22Rv1 (cell line): ENCODE measurements around the gene KRTAP10-11.

Experiments used
- H3K27ac ChIP-seq: fragments of 450-650 bp; 2 replicates; pipeline ENCODE4 v1.5.1; 2017
- ZFX ChIP-seq: fragments of 450-650 bp; IDR thresholded peaks from 2 replicates; pipeline ENCODE4 v1.6.1; 2017; ENCODE audit warnings: antibody characterized with exemption, borderline replicate concordance
- TF ChIP-seq, protein P1 (sequence below): fragments of 450-650 bp; IDR thresholded peaks from 2 replicates; pipeline ENCODE4 v1.5.1; 2017; ENCODE audit warnings: mild to moderate bottlenecking

The KRTAP10-11 gene

GRCh38 chr21:44666401-44667320 lies 20.4 kb downstream of the KRTAP10-11 start, which contains the start of gene KRTAP12-2:
Gene KRTAP12-2, minus strand, starts transcription at chr21:44666927. Its CDS starts 41 bp downstream, at chr21:44666886.
- no peak for TF ChIP-seq ZFX
- TF ChIP-seq, protein P1, sequence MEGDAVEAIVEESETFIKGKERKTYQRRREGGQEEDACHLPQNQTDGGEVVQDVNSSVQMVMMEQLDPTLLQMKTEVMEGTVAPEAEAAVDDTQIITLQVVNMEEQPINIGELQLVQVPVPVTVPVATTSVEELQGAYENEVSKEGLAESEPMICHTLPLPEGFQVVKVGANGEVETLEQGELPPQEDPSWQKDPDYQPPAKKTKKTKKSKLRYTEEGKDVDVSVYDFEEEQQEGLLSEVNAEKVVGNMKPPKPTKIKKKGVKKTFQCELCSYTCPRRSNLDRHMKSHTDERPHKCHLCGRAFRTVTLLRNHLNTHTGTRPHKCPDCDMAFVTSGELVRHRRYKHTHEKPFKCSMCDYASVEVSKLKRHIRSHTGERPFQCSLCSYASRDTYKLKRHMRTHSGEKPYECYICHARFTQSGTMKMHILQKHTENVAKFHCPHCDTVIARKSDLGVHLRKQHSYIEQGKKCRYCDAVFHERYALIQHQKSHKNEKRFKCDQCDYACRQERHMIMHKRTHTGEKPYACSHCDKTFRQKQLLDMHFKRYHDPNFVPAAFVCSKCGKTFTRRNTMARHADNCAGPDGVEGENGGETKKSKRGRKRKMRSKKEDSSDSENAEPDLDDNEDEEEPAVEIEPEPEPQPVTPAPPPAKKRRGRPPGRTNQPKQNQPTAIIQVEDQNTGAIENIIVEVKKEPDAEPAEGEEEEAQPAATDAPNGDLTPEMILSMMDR, result no peak
- H3K27ac ChIP-seq, result no peak within 1 kb of the TSS

DNA sequence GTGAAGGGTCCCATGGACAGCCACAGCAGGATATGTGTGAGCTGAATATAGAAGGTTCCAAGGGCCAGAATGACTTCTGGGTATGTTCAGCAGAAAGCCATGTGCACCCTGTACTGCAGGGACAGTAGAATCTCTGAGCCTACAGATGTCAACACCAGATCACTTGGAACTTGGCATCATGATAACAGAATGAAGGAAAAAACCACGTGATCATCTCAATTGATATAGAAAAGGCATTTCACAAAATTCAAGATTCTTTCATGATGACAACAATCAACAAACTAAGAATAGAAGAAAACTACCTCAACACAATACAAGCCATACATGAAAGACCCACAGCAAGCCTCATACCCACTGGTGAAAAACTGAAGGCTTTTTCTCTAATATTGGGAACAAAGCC lies 21.4 kb downstream of the KRTAP10-11 start:
- H3K27ac ChIP-seq, result no peak overlapping the region
- TF ChIP-seq, protein P1, result no peak
- no peak for TF ChIP-seq ZFX

DNA sequence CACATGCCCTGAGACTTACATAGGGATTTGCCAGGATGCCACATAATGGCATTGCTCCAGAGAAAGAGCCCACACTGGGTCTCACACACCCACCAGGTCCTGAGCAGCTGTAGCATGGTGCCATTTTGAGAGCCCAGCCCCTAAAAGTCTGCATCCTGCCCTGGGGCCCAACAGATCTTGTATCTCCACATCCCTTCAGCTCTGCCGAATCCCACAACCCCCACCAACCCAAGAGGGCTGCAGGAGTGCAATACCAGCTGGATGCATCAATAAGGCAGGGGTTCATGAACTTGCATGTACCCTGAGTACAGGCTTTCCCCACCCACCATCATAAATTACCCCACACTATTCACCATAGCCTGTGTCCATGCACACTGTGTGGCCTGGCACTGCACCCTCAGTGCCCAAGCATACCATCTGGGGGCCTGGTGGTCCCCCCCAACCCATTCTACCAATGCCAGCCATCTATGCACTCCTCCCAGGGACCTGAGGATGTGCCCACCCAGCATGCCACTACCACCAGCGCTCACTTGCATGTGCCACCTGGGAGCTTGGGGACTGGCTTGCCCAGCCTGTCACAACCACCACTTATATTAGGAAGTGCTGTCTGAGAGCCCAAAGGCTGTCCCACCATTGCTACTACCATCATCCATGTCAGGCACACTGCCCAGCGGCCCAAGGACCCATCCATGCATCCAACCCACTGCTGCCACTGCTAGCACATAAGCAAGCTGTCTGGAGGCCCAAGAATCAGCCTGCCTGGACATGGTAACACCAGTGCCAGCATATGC lies 24.6 kb downstream of the KRTAP10-11 start:
- TF ChIP-seq, protein P1, result no peak
- no peak for TF ChIP-seq ZFX
- H3K27ac ChIP-seq, result no peak overlapping the region

DNA sequence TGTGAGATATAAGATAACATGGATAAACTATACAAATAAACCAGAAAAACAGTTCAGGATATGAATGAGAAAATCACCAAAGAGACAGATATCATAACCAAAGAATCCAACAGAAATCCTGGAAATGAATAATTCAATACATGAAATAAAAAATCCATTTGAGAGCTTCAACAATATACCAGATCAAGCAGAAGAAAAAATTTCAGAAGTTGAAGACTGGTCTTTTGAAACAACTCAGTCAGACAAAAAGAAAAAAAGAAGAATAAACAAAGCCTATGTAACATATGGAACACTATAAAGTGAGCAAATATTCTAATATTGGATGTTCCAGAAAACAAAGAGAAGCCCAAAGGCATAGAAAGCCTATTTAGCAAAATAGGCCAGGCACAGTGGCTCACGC lies 25.7 kb downstream of the KRTAP10-11 start:
- TF ChIP-seq, protein P1, result no peak
- TF ChIP-seq ZFX, result no peak
- H3K27ac ChIP-seq, result no peak overlapping the region

DNA sequence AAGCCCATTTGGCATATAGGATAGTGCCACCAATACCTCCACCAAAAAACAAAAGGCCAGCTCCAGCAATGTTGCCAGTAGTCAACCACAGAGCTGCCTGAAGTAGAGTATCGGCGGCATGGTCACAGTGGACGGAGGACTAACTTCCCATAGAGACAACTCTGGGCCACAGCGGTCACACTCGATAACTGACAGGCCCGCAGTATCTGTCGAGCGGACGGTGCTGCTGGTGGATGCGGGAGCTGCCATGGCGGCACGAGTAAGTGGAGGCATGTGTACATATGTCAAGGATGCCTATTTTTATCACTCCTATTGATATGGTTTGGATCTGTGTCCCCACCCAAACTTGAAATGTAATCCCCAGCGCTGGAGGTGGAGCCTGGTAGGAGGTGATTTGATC lies 31.7 kb downstream of the KRTAP10-11 start:
- H3K27ac ChIP-seq, result no peak overlapping the region
- no peak for TF ChIP-seq ZFX

- no peak overlapping the region for H3K27ac ChIP-seq
- TF ChIP-seq, protein P1, result no peak
- no peak for TF ChIP-seq ZFX
Measured at GRCh38 chr21:44681152-44681551, 34.9 kb downstream of the KRTAP10-11 start.

GRCh38 chr21:44681861-44682579 lies 35.8 kb downstream of the KRTAP10-11 start, which contains the start of gene KRTAP12-1:
Gene KRTAP12-1, minus strand, starts transcription at chr21:44682163. Its CDS starts 40 bp downstream, at chr21:44682123.
- no peak for TF ChIP-seq ZFX
- TF ChIP-seq, protein P1, result no peak
- H3K27ac ChIP-seq, result no peak within 1 kb of the TSS
